GM10248 (cell line): ENCODE data around the gene SLC39A12.
"Not testable (repeated sequence)": the region's sequence is repeated elsewhere in the genome, so short reads cannot be mapped to it uniquely, and the experiment has no call there.

Experiments
- CTCF ChIA-PET: fragments of 300-600 bp; sonication (Branson Sonifier 250); formaldehyde crosslinking; extraction: SDS; loops from one replicate; lab custom pipeline; 2021; ENCODE audit warnings: antibody characterized with exemption; lab: Yijun Ruan, JAX
- POLR2A ChIA-PET: fragments of 350-650 bp; sonication (Branson Sonifier 250); formaldehyde crosslinking; extraction: SDS; loops from one replicate; lab custom pipeline; 2020; ENCODE audit warnings: antibody characterized with exemption; lab: Yijun Ruan, JAX
- DNase-seq: peaks from one replicate; pipeline ENCODE4 v3.0.0; 2012; ENCODE audit errors: extremely low spot score
- CTCF ChIP-seq: IDR thresholded peaks from 2 replicates; pipeline ENCODE4 v1.5.1; 2012; ENCODE audit warnings: mild to moderate bottlenecking, low read depth; ENCODE audit errors: extremely low read depth, missing control alignments, control extremely low read depth

The SLC39A12 gene

GRCh38 chr10:17923728-17924127 lies 28.0 kb upstream of the SLC39A12 start:
- ChIA-PET CTCF (interaction anchor here (1.6 kb wide), 2 partner anchors 10 to 33 kb away, joined by 3 read pairs; no protein-coding TSS in a partner anchor), POLR2A (no interaction called here)
- TF ChIP-seq CTCF = no peak
- no peak for DNase-seq

GRCh38 chr10:17943033-17943745 lies 8.5 kb upstream of the SLC39A12 start:
- ChIA-PET POLR2A (no interaction called here), CTCF (no interaction called here)
- DNase-seq = no peak
- no peak for TF ChIP-seq CTCF

GRCh38 chr10:17950269-17950668 lies 1.4 kb upstream of the SLC39A12 start:
- CTCF ChIA-PET = interaction anchor here (1.3 to 1.4 kb wide), 2 partner anchors 12 to 40 kb away, joined by 4 to 7 read pairs; no protein-coding TSS in a partner anchor
- DNase-seq, POLR2A ChIA-PET: not testable (repeated sequence)

GRCh38 chr10:17950726-17951125 lies 992 bp upstream of the SLC39A12 start:
- TF ChIP-seq CTCF = no peak
- POLR2A ChIA-PET = no interaction called here
- no peak for DNase-seq
- CTCF ChIA-PET = interaction anchor here (1.3 to 1.4 kb wide), 2 partner anchors 12 to 40 kb away, joined by 4 to 7 read pairs; no protein-coding TSS in a partner anchor

- POLR2A ChIA-PET, DNase-seq, CTCF ChIA-PET: not testable (repeated sequence)
Measured at GRCh38 chr10:17954372-17954771, 2.7 kb downstream of the SLC39A12 start.

GRCh38 chr10:17954861-17955260 lies 3.1 kb downstream of the SLC39A12 start:
- no peak for TF ChIP-seq CTCF
- DNase-seq = no peak
- ChIA-PET CTCF (no interaction called here), POLR2A (no interaction called here)

- DNase-seq = no peak
- POLR2A ChIA-PET = no interaction called here
- CTCF ChIA-PET = no interaction called here
- TF ChIP-seq CTCF = no peak
Measured at GRCh38 chr10:17958049-17958448, 6.3 kb downstream of the SLC39A12 start.
